ENCODE results near the gene SIDT1. TPM values are rescaled to one million over a fixed set of nuclear protein-coding genes. Genes with fewer than 3 reads are reported as not detected.
A peak's percentile ranks its signal among the peaks of the same experiment; 100 is the strongest.

The SIDT1 gene
- total and polyA plus RNA-seq, 4 donors, result 18.2 to 49.6 (median 39.9) TPM

DNA sequence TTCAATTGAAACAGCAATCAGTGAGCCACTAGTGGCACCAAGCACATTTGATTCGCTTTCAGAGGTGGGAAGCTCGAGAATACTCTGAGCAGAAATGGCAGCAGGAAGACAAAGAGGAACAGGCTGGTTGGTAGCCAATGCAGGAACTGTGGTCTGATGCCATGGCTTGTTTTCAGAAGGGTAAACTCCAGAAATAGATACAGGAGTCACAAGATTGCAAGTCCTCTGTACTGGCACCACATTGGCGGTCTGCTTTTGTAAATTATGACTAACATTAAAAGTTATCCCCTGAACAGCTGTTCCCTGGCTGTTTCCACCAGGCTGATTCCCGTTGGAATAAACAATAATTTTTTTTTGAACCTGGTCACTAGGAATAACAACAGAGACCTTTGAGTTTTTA is 128.5 kb downstream of the SIDT1 start:
- WGBS (ENCODE audit: insufficient coverage), result 90% methylated on average over 2 of the region's 4 CpGs
- no peak overlapping the region for H3K27ac ChIP-seq (ENCODE audit: low read depth, low read length)
- H3K4me1 ChIP-seq (ENCODE audit: control insufficient read depth, insufficient read depth, low read length), result no peaks in the 10 kb centered on the region
- no peak overlapping the region for H3K4me3 ChIP-seq (ENCODE audit: low read depth, low read length)
- DNase-seq (ENCODE audit: low read depth in 4 of 6, low spot score in 6 of 6), result no peak
- no peaks in the 10 kb centered on the region for H3K27me3 ChIP-seq (ENCODE audit: control insufficient read depth, insufficient read depth, low read length)
- no peaks in the 10 kb centered on the region for H3K9me3 ChIP-seq (ENCODE audit: control insufficient read depth, insufficient read depth, low read length)
- H3K36me3 ChIP-seq (ENCODE audit: control insufficient read depth, insufficient read depth, low read length), result peaks cover 10% of the 10 kb centered on the region

DNA sequence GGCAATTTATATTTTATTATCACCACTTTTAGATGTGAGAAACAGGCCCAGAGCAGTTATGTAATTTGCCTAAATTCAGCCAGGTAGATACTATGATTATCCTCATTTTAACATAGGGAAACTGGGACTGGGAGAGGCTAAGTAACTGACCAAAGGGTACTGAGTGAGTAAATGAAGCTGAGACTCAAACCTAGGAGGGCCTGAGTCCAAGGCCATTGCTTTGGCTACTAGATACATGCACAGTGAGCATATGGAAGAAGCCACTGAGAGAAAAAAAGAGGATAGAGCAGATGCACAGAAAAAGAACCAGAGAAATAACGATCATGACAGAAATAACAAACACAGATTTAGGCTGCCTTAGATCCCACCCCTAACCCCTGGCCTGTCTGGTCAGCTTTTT is 130.5 kb downstream of the SIDT1 start:
- 29% methylated on average over 1 of the region's 1 CpG for WGBS (ENCODE audit: insufficient coverage)
- Histone ChIP-seq H3K27ac (ENCODE audit: low read depth, low read length) (no peak overlapping the region), H3K4me1 (ENCODE audit: control insufficient read depth, insufficient read depth, low read length) (no peaks in the 10 kb centered on the region), H3K4me3 (ENCODE audit: low read depth, low read length) (no peak overlapping the region), H3K36me3 (ENCODE audit: control insufficient read depth, insufficient read depth, low read length) (peaks cover 4% of the 10 kb centered on the region), H3K9me3 (ENCODE audit: control insufficient read depth, insufficient read depth, low read length) (no peaks in the 10 kb centered on the region), H3K27me3 (ENCODE audit: control insufficient read depth, insufficient read depth, low read length) (no peaks in the 10 kb centered on the region)
- no peak for DNase-seq (ENCODE audit: low read depth in 4 of 6, low spot score in 6 of 6)

DNA sequence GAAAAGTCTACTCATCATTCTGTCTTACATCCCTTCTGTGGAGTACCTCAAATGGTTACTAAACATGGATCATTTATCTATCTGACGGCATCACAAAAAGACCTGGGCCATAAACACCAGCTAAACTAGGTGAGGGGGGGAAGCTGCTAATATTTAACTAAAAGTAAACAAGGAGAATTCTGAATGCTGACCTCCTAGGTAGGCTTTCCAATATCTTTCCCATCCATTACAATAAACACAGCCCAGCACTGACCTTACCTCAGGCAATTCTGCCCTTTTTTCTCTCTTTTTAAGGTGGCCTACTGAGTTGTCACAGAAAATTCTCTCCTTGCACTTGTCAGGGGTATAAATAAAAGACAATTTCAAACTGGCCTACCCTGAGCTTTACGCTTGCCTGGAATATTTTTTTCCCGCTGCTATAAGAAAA is 131.0 kb downstream of the SIDT1 start:
- H3K36me3 ChIP-seq (ENCODE audit: control insufficient read depth, insufficient read depth, low read length), result peaks cover 4% of the 10 kb centered on the region
- no peaks in the 10 kb centered on the region for H3K9me3 ChIP-seq (ENCODE audit: control insufficient read depth, insufficient read depth, low read length)
- no CpG with 5 or more reads among the region's 3 CpGs for WGBS (ENCODE audit: insufficient coverage)
- H3K4me1 ChIP-seq (ENCODE audit: control insufficient read depth, insufficient read depth, low read length), result no peaks in the 10 kb centered on the region
- no peak overlapping the region for H3K27ac ChIP-seq (ENCODE audit: low read depth, low read length)
- no peaks in the 10 kb centered on the region for H3K27me3 ChIP-seq (ENCODE audit: control insufficient read depth, insufficient read depth, low read length)
- H3K4me3 ChIP-seq (ENCODE audit: low read depth, low read length), result no peak overlapping the region
- no peak for DNase-seq (ENCODE audit: low read depth in 4 of 6, low spot score in 6 of 6)

DNA sequence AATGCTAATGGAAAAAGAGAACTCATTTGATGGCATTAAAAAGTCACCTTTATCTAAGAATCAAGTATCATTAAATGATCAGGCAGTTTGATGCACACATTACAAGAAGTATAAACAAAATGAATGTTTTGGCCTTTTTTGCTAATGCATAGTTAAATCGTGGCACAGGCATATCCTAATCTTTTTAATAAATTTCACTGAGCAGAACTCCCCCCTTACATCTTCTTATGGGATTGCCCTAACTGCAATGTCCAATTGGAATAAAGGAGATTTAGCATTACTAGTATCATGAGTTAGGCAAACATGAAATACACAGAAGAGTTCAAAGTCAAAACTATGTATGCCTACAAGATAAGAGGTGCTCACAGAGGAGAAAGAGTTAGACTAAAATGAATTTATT is 131.4 kb downstream of the SIDT1 start:
- H3K27ac ChIP-seq (ENCODE audit: low read depth, low read length), result no peak overlapping the region
- H3K9me3 ChIP-seq (ENCODE audit: control insufficient read depth, insufficient read depth, low read length), result no peaks in the 10 kb centered on the region
- DNase-seq (ENCODE audit: low read depth in 4 of 6, low spot score in 6 of 6), result no peak
- no peaks in the 10 kb centered on the region for H3K4me1 ChIP-seq (ENCODE audit: control insufficient read depth, insufficient read depth, low read length)
- WGBS (ENCODE audit: insufficient coverage), result no CpG with 5 or more reads among the region's 1 CpG
- H3K27me3 ChIP-seq (ENCODE audit: control insufficient read depth, insufficient read depth, low read length), result no peaks in the 10 kb centered on the region
- peaks cover 4% of the 10 kb centered on the region for H3K36me3 ChIP-seq (ENCODE audit: control insufficient read depth, insufficient read depth, low read length)
- no peak overlapping the region for H3K4me3 ChIP-seq (ENCODE audit: low read depth, low read length)

DNA sequence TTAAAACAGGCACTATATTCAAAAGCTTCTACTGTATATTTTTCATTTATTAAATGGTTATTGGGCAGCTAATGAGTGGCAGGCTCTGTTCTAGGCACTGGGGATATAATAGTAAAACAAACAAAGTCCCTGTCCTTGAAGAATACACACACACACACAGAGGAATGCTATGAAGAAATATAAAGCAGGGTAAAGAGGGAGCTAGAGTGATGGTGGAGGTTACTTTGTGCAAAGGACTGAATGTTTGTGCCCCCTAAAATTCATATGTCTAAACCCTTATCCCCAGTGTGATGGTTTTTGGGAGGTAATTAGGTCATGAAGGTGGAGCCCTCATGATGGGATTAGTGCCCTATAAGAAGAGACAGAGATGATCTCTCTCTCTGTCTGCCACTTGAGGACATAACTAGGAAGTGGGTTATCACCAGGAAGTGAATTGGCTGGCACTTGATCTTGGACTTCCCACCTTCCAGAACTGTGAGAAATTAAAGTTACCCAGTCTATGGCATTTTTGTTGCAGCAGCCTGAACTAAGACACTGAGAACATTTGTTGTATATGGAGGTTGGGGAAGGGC is 132.3 kb downstream of the SIDT1 start:
- Histone ChIP-seq H3K9me3 (ENCODE audit: control insufficient read depth, insufficient read depth, low read length) (no peaks in the 10 kb centered on the region), H3K4me1 (ENCODE audit: control insufficient read depth, insufficient read depth, low read length) (no peaks in the 10 kb centered on the region), H3K4me3 (ENCODE audit: low read depth, low read length) (no peak overlapping the region), H3K27me3 (ENCODE audit: control insufficient read depth, insufficient read depth, low read length) (no peaks in the 10 kb centered on the region), H3K36me3 (ENCODE audit: control insufficient read depth, insufficient read depth, low read length) (peaks cover 4% of the 10 kb centered on the region), H3K27ac (ENCODE audit: low read depth, low read length) (no peak overlapping the region)
- no peak for DNase-seq (ENCODE audit: low read depth in 4 of 6, low spot score in 6 of 6)

DNA sequence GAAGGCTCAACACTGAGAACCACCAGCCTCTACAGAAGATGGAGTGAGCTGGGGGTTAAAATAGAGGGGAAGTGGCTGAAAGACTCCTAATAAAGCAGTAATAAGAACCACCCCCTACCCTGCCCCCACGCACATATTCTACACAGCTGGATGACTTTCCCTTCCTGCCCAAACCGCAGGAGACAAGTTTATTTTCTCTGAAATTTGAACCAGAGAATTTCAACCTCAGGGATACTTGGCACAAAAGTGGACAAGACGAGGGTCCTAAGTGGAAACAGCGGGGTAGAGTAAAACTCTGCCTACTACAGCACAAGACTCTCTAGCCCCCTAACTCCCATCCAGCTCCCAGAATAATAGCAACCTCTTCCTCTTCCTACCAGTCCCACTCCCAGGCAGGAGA is 135.7 kb downstream of the SIDT1 start:
- Histone ChIP-seq H3K27me3 (ENCODE audit: control insufficient read depth, insufficient read depth, low read length) (no peaks in the 10 kb centered on the region), H3K27ac (ENCODE audit: low read depth, low read length) (no peak overlapping the region), H3K36me3 (ENCODE audit: control insufficient read depth, insufficient read depth, low read length) (peaks cover 10% of the 10 kb centered on the region), H3K4me1 (ENCODE audit: control insufficient read depth, insufficient read depth, low read length) (no peaks in the 10 kb centered on the region), H3K4me3 (ENCODE audit: low read depth, low read length) (no peak overlapping the region), H3K9me3 (ENCODE audit: control insufficient read depth, insufficient read depth, low read length) (no peaks in the 10 kb centered on the region)
- peak in 1 of 6 donors; percentile 48 for DNase-seq (ENCODE audit: low read depth in 4 of 6, low spot score in 6 of 6)
- 40% methylated on average over 1 of the region's 4 CpGs for WGBS (ENCODE audit: insufficient coverage)

DNA sequence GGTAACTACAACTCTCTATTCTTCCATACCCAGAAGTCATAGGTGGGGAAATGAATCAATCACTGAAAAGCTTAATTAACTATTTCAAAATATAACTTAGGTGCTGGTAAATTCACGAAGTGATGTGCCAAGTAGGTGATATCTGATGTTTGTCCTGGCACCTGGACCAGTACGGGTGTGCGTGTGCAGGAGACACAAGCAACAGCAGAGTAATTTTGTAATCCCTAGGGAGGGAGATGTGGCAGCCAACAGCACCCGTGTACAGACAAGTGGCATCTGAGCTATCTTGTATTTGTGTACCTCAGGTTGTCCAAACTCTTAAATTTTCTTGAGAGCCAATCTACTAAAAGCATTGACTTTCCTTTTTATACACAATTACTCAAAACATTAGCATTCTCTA is 141.2 kb downstream of the SIDT1 start:
- Histone ChIP-seq H3K4me1 (ENCODE audit: control insufficient read depth, insufficient read depth, low read length) (no peaks in the 10 kb centered on the region), H3K36me3 (ENCODE audit: control insufficient read depth, insufficient read depth, low read length) (peaks cover 6% of the 10 kb centered on the region), H3K9me3 (ENCODE audit: control insufficient read depth, insufficient read depth, low read length) (no peaks in the 10 kb centered on the region), H3K27ac (ENCODE audit: low read depth, low read length) (no peak overlapping the region), H3K27me3 (ENCODE audit: control insufficient read depth, insufficient read depth, low read length) (no peaks in the 10 kb centered on the region), H3K4me3 (ENCODE audit: low read depth, low read length) (no peak overlapping the region)
- WGBS (ENCODE audit: insufficient coverage), result 82% methylated on average over 3 of the region's 4 CpGs
- DNase-seq (ENCODE audit: low read depth in 4 of 6, low spot score in 6 of 6), result no peak

DNA sequence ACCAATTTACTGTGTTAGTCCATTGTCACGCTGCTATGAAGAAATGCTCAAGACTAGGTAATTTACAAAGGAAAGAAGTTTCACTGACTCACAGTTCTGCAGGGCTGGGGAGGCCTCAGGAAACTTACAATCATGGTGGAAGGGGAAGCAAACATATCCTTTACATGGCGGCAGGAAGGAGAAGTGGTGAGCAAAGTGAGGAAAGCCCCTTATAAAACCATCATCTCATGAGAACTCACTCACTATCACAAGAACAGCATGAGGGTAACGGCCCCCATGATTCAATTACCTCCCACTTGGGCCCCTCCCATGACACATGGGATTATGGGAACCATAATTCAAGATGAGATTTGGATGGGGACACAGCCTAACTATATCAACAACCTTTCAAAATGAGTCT is 143.9 kb downstream of the SIDT1 start:
- Histone ChIP-seq H3K4me3 (ENCODE audit: low read depth, low read length) (no peak overlapping the region), H3K27ac (ENCODE audit: low read depth, low read length) (no peak overlapping the region), H3K36me3 (ENCODE audit: control insufficient read depth, insufficient read depth, low read length) (peaks cover 8% of the 10 kb centered on the region), H3K9me3 (ENCODE audit: control insufficient read depth, insufficient read depth, low read length) (no peaks in the 10 kb centered on the region), H3K27me3 (ENCODE audit: control insufficient read depth, insufficient read depth, low read length) (no peaks in the 10 kb centered on the region), H3K4me1 (ENCODE audit: control insufficient read depth, insufficient read depth, low read length) (no peaks in the 10 kb centered on the region)
- no peak for DNase-seq (ENCODE audit: low read depth in 4 of 6, low spot score in 6 of 6)
- WGBS (ENCODE audit: insufficient coverage), result no CpG with 5 or more reads among the region's 3 CpGs

DNA sequence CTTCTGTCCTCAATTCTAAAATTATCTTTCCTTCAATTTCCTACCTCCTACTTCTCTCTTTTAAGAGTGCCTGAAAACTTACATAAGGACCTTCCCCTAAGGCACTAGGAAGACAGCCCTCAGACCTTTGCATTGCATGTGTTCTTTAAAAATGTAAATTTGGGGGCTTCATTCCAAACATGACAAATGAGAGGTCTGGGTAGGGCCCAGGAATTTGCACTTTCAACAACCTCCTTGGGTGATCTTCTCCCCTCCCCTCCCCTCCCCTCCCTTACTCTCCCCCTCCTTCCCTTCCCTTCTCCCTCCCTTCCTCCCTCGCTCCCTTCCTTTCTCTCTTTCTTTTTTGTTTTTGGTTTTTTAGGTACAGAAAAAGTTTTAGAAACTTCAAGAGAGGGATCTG is 145.4 kb downstream of the SIDT1 start:
- no peaks in the 10 kb centered on the region for H3K9me3 ChIP-seq (ENCODE audit: control insufficient read depth, insufficient read depth, low read length)
- DNase-seq (ENCODE audit: low read depth in 4 of 6, low spot score in 6 of 6), result no peak
- WGBS (ENCODE audit: insufficient coverage), result no CpG with 5 or more reads among the region's 1 CpG
- peaks cover 2% of the 10 kb centered on the region for H3K36me3 ChIP-seq (ENCODE audit: control insufficient read depth, insufficient read depth, low read length)
- H3K27me3 ChIP-seq (ENCODE audit: control insufficient read depth, insufficient read depth, low read length), result no peaks in the 10 kb centered on the region
- no peak overlapping the region for H3K27ac ChIP-seq (ENCODE audit: low read depth, low read length)
- no peak overlapping the region for H3K4me3 ChIP-seq (ENCODE audit: low read depth, low read length)
- H3K4me1 ChIP-seq (ENCODE audit: control insufficient read depth, insufficient read depth, low read length), result no peaks in the 10 kb centered on the region

DNA sequence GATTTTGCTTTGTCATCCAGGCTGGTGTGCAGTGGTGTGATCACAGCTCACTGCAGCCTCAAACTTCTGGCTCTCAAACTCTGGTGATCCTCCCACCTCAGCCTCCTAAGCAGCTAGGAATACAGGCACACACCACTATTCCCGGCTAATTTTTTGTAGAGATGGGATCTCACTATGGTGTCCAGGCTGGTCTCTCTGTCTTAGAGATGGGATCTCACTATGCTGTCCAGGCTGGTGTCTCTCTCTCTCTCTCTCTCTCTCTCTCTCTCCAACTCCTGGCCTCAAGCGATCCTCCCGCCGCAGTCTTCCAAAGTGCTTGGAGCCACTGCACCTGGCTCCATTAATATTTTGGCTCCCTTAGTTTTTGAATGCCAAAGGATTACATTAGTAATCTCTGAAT is 146.4 kb downstream of the SIDT1 start:
- peaks cover 2% of the 10 kb centered on the region for H3K36me3 ChIP-seq (ENCODE audit: control insufficient read depth, insufficient read depth, low read length)
- DNase-seq (ENCODE audit: low read depth in 4 of 6, low spot score in 6 of 6), result no peak
- H3K27ac ChIP-seq (ENCODE audit: low read depth, low read length), result no peak overlapping the region
- no CpG with 5 or more reads among the region's 4 CpGs for WGBS (ENCODE audit: insufficient coverage)
- no peaks in the 10 kb centered on the region for H3K27me3 ChIP-seq (ENCODE audit: control insufficient read depth, insufficient read depth, low read length)
- H3K4me1 ChIP-seq (ENCODE audit: control insufficient read depth, insufficient read depth, low read length), result no peaks in the 10 kb centered on the region
- H3K9me3 ChIP-seq (ENCODE audit: control insufficient read depth, insufficient read depth, low read length), result peaks cover 2% of the 10 kb centered on the region
- H3K4me3 ChIP-seq (ENCODE audit: low read depth, low read length), result no peak overlapping the region

Data from spinal cord (tissue), 10 donors.